Muscle layer of colon (tissue), 2 donors: ENCODE data around the gene C22orf31.

Source experiments
- H3K27ac ChIP-seq: one replicate; pipeline ENCODE4 v1.7.0; 2013; ENCODE audit warnings: low read depth, mild to moderate bottlenecking, low read length, moderate library complexity
- H3K27me3 ChIP-seq, 2 donors: one replicate each; pipeline ENCODE4 v1.7.0; 2013; ENCODE audit warnings: low read length in 2 of 2, mild to moderate bottlenecking in 2 of 2; ENCODE audit not compliant: insufficient read depth in 2 of 2, control insufficient read depth in 1 of 2
- H3K36me3 ChIP-seq: one replicate; pipeline ENCODE4 v1.7.0; 2013; ENCODE audit warnings: mild to moderate bottlenecking, low read length; ENCODE audit not compliant: insufficient read depth
- H3K4me1 ChIP-seq: one replicate; pipeline ENCODE4 v1.7.0; 2013; ENCODE audit warnings: mild to moderate bottlenecking, low read length; ENCODE audit not compliant: insufficient read depth
- H3K4me3 ChIP-seq, 2 donors: one replicate each; pipeline ENCODE4 v1.7.0; 2013; ENCODE audit warnings: low read length in 2 of 2, low read depth in 1 of 2, mild to moderate bottlenecking in 1 of 2, moderate library complexity in 1 of 2
- H3K9ac ChIP-seq: one replicate; pipeline ENCODE4 v1.7.0; 2013; ENCODE audit warnings: low read length
- H3K9me3 ChIP-seq: one replicate; pipeline ENCODE4 v1.7.0; 2013; ENCODE audit warnings: mild to moderate bottlenecking, low read length
- donor health status: abdominal sarcoma.
- donor health status: Adenocarcinoma of cecum.

C22orf31 gene

DNA sequence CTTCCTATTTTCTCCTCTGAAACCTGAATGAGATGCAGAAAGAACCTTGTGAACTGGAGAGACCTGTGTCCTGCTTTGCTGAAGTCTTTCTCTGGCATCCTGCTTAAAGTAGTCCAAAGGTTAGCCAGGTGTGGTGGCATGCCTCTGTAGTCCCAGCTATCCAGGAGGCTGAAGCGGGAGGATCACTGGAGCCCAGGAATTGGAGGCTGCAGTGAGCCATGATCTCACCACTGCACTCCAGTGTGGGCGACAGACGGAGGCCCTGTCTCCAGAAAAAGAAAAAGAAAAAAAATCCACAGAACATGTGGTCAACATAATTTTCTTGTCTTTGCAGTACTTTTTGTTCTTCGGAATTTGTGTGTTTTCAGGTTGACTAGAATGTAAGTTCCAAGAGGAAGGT, 8.9 kb upstream of the C22orf31 start:
- Histone ChIP-seq H3K4me1 (peaks cover 18% of the 10 kb centered on the region), H3K9me3 (no peaks in the 10 kb centered on the region), H3K27ac (no peak overlapping the region), H3K36me3 (no peaks in the 10 kb centered on the region), H3K27me3 (no peaks in the 10 kb centered on the region), H3K9ac (no peak overlapping the region), H3K4me3 (no peak overlapping the region)

DNA sequence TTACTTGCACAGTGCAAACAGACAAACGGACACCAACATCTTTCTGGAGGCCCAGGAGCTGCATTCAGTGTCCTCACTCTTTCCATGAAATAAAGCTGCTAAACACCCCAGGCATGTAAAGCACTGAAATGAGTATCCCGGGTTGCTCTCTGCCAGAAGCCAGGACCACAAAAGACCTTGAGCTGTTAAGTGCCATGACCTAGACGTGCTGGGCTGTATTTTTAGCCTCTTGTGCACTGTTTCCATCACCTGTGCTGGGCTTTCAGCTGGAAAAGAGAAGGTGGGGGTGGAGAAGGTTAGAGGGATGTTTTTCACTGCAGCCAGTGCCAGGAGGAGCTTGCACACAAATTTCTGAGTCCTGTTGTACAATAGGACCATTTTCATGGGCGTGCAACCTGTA, 7.8 kb upstream of the C22orf31 start:
- Histone ChIP-seq H3K27ac (no peak overlapping the region), H3K27me3 (no peaks in the 10 kb centered on the region), H3K36me3 (no peaks in the 10 kb centered on the region), H3K4me3 (no peak overlapping the region), H3K9me3 (no peaks in the 10 kb centered on the region), H3K4me1 (peaks cover 15% of the 10 kb centered on the region), H3K9ac (no peak overlapping the region)

DNA sequence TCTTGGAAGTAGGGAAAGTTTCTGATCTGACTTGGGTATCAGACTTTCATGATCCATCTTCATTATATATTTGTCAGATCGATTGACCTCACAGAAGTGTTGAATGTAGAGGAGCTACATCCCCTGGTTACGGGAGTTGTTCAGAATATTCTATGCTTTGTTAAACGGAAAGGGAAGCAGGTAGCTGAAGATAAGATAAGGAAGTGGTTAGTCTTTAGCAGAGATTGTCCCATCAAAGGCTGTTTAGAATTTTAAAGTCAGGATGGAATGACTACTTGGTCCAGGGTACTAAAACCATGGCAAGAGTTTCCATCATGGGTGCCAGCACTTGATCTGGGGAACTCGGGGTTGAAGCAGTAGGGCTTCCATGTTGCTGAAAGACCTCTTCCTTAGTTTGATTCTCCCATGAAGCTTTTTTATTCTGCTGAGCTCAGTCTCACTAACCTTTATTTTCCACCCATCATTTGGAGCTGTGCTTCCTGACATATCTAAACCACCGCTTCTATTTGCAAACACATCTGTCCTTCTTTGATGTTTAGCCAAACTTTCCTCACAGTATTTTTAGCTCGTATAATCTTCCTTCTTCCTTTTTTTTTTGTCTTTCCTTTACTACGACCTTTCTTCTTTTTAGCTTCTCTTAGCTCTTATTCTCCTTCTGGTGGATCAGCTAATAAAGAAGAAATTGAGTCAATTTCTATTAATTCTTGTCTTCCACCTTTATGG, 4.0 kb upstream of the C22orf31 start:
- no peaks in the 10 kb centered on the region for H3K27me3 ChIP-seq
- H3K9me3 ChIP-seq, result no peaks in the 10 kb centered on the region
- H3K4me3 ChIP-seq, result no peak overlapping the region
- no peaks in the 10 kb centered on the region for H3K36me3 ChIP-seq
- no peak overlapping the region for H3K27ac ChIP-seq
- no peaks in the 10 kb centered on the region for H3K4me1 ChIP-seq
- no peak overlapping the region for H3K9ac ChIP-seq

- Histone ChIP-seq H3K4me3 (no peak overlapping the region), H3K9me3 (no peaks in the 10 kb centered on the region), H3K27me3 (no peaks in the 10 kb centered on the region), H3K36me3 (no peaks in the 10 kb centered on the region), H3K4me1 (no peaks in the 10 kb centered on the region), H3K27ac (no peak overlapping the region), H3K9ac (no peak overlapping the region)
These were observed 723 bp upstream of the C22orf31 start for GRCh38 chr22:29062286-29062821.

GRCh38 chr22:29060931-29061330, 700 bp downstream of the C22orf31 start:
- H3K9ac ChIP-seq, result no peak overlapping the region
- H3K4me1 ChIP-seq, result no peaks in the 10 kb centered on the region
- no peaks in the 10 kb centered on the region for H3K36me3 ChIP-seq
- no peak overlapping the region for H3K4me3 ChIP-seq
- no peaks in the 10 kb centered on the region for H3K27me3 ChIP-seq
- H3K9me3 ChIP-seq, result no peaks in the 10 kb centered on the region
- no peak overlapping the region for H3K27ac ChIP-seq

- H3K9ac ChIP-seq, result no peak overlapping the region
- H3K4me3 ChIP-seq, result no peak overlapping the region
- no peaks in the 10 kb centered on the region for H3K9me3 ChIP-seq
- no peaks in the 10 kb centered on the region for H3K36me3 ChIP-seq
- H3K4me1 ChIP-seq, result no peaks in the 10 kb centered on the region
- no peaks in the 10 kb centered on the region for H3K27me3 ChIP-seq
- no peak overlapping the region for H3K27ac ChIP-seq
These were observed 1.3 kb downstream of the C22orf31 start for GRCh38 chr22:29060251-29060869.

DNA sequence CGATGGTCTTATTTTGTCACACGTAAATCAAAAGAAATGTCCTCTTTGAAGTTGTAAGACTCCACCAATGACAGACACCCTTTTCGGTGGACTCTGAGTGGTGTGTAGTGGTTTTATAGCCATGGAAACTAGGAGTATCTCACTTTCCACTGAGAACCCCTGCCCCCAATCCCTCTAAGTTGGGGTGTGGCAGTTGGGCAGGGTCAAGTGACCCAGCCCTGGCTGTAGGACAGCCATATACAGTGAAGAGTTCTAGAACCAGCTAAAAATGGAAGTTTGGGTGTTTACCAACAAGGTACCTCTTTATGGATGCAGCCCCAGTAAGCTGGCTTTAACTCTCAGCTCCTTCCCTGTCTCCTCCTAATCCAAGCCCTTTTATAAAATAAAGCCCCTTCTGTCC, 5.2 kb downstream of the C22orf31 start:
- Histone ChIP-seq H3K4me1 (no peaks in the 10 kb centered on the region), H3K9me3 (no peaks in the 10 kb centered on the region), H3K27ac (no peak overlapping the region), H3K27me3 (no peaks in the 10 kb centered on the region), H3K36me3 (no peaks in the 10 kb centered on the region), H3K4me3 (no peak overlapping the region), H3K9ac (no peak overlapping the region)

- Histone ChIP-seq H3K27ac (no peak overlapping the region), H3K4me1 (no peaks in the 10 kb centered on the region)
These were observed 6.3 kb downstream of the C22orf31 start for GRCh38 chr22:29055192-29055830.

GRCh38 chr22:29054251-29054767, 7.3 kb downstream of the C22orf31 start:
- no peak overlapping the region for H3K9ac ChIP-seq
- H3K4me1 ChIP-seq, result no peaks in the 10 kb centered on the region
- no peak overlapping the region for H3K4me3 ChIP-seq
- H3K27me3 ChIP-seq, result no peaks in the 10 kb centered on the region
- no peak overlapping the region for H3K27ac ChIP-seq
- peaks cover 8% of the 10 kb centered on the region for H3K36me3 ChIP-seq
- H3K9me3 ChIP-seq, result no peaks in the 10 kb centered on the region

More at GRCh38 chr22:29055192-29055830, 6.3 kb downstream of the C22orf31 start:
- no peaks in the 10 kb centered on the region for H3K36me3 ChIP-seq
- H3K4me3 ChIP-seq, result no peak overlapping the region
- no peaks in the 10 kb centered on the region for H3K27me3 ChIP-seq
- no peaks in the 10 kb centered on the region for H3K9me3 ChIP-seq
- H3K9ac ChIP-seq, result no peak overlapping the region

GRCh38 chr22:29053048-29053702, 8.5 kb downstream of the C22orf31 start:
- H3K9me3 ChIP-seq, result no peaks in the 10 kb centered on the region
- no peak overlapping the region for H3K27ac ChIP-seq
- peaks cover 19% of the 10 kb centered on the region for H3K36me3 ChIP-seq
- no peaks in the 10 kb centered on the region for H3K4me1 ChIP-seq
- H3K27me3 ChIP-seq, result no peaks in the 10 kb centered on the region
- H3K4me3 ChIP-seq, result no peak overlapping the region
- no peak overlapping the region for H3K9ac ChIP-seq

GRCh38 chr22:29050457-29050856, 11.2 kb downstream of the C22orf31 start:
- Histone ChIP-seq H3K9me3 (no peaks in the 10 kb centered on the region), H3K4me1 (no peaks in the 10 kb centered on the region), H3K4me3 (no peak overlapping the region), H3K36me3 (peaks cover 46% of the 10 kb centered on the region), H3K27ac (no peak overlapping the region), H3K27me3 (no peaks in the 10 kb centered on the region), H3K9ac (no peak overlapping the region)
